Renal cortex interstitium (tissue), 15 donors: Measurements from ENCODE around the gene NSMCE3. TPM values are rescaled to one million over a fixed set of nuclear protein-coding genes. Genes with fewer than 3 reads are reported as not detected.
A peak's percentile ranks its signal among the peaks of the same experiment; 100 is the strongest.

Source experiments
- DNase-seq, 11 donors: peaks; one replicate each; pipeline ENCODE4 v3.0.0-alpha.2; 2013; ENCODE audit warnings: low read depth in 9 of 11, low spot score in 4 of 11; ENCODE audit errors: extremely low read depth in 1 of 11
- long read RNA-seq, 16 experiments: transcript quantifications; one replicate each; lab custom pipeline, GENCODE V29; 2026
- polyA plus RNA-seq, 3 donors: library from polyadenylated mRNA; unstranded; fragments of 120-200 nt; gene quantifications; one replicate each; pipeline ENCODE4 v1.2.1, GENCODE V29; 2013; ENCODE audit not compliant: insufficient read length in 3 of 3

The NSMCE3 gene
- 1 to 10 TPM; 8.3 to 9.5 (median 9.4) TPM for polyA plus RNA-seq
- long read RNA-seq, donor 1, full-length matches to known transcripts: 15 of 15 reads
- long read RNA-seq, donor 1, partial matches to known transcripts: 0 of 15 reads
- long read RNA-seq, donor 1, other reads (novel, unspliced or antisense): 0 of 15 reads
- long read RNA-seq, donor 2, full-length matches to known transcripts: 16 of 16 reads
- long read RNA-seq, donor 2, partial matches to known transcripts: 0 of 16 reads
- long read RNA-seq, donor 2, other reads (novel, unspliced or antisense): 0 of 16 reads
- long read RNA-seq, donor 3, full-length matches to known transcripts: 28 of 28 reads
- long read RNA-seq, donor 3, partial matches to known transcripts: 0 of 28 reads
- long read RNA-seq, donor 3, other reads (novel, unspliced or antisense): 0 of 28 reads
- long read RNA-seq, donor 4, full-length matches to known transcripts: 14 of 14 reads
- long read RNA-seq, donor 4, partial matches to known transcripts: 0 of 14 reads
- long read RNA-seq, donor 4, other reads (novel, unspliced or antisense): 0 of 14 reads
- long read RNA-seq, donor 5: 0 reads
- long read RNA-seq, donor 6, full-length matches to known transcripts: 26 of 26 reads
- long read RNA-seq, donor 6, partial matches to known transcripts: 0 of 26 reads
- long read RNA-seq, donor 6, other reads (novel, unspliced or antisense): 0 of 26 reads
- long read RNA-seq, donor 7, full-length matches to known transcripts: 24 of 24 reads
- long read RNA-seq, donor 7, partial matches to known transcripts: 0 of 24 reads
- long read RNA-seq, donor 7, other reads (novel, unspliced or antisense): 0 of 24 reads
- long read RNA-seq, donor 8: 0 reads
- long read RNA-seq, donor 9, full-length matches to known transcripts: 24 of 24 reads
- long read RNA-seq, donor 9, partial matches to known transcripts: 0 of 24 reads
- long read RNA-seq, donor 9, other reads (novel, unspliced or antisense): 0 of 24 reads
- long read RNA-seq, donor 10, full-length matches to known transcripts: 29 of 29 reads
- long read RNA-seq, donor 10, partial matches to known transcripts: 0 of 29 reads
- long read RNA-seq, donor 10, other reads (novel, unspliced or antisense): 0 of 29 reads
- long read RNA-seq, donor 11, full-length matches to known transcripts: 11 of 11 reads
- long read RNA-seq, donor 11, partial matches to known transcripts: 0 of 11 reads
- long read RNA-seq, donor 11, other reads (novel, unspliced or antisense): 0 of 11 reads
- long read RNA-seq, donor 12, full-length matches to known transcripts: 11 of 11 reads
- long read RNA-seq, donor 12, partial matches to known transcripts: 0 of 11 reads
- long read RNA-seq, donor 12, other reads (novel, unspliced or antisense): 0 of 11 reads
- long read RNA-seq, donor 13: 0 reads
- long read RNA-seq, donor 14, full-length matches to known transcripts: 24 of 24 reads
- long read RNA-seq, donor 14, partial matches to known transcripts: 0 of 24 reads
- long read RNA-seq, donor 14, other reads (novel, unspliced or antisense): 0 of 24 reads
- long read RNA-seq, donor 15, full-length matches to known transcripts: 13 of 13 reads
- long read RNA-seq, donor 15, partial matches to known transcripts: 0 of 13 reads
- long read RNA-seq, donor 15, other reads (novel, unspliced or antisense): 0 of 13 reads
- long read RNA-seq, donor 16, full-length matches to known transcripts: 43 of 43 reads
- long read RNA-seq, donor 16, partial matches to known transcripts: 0 of 43 reads
- long read RNA-seq, donor 16, other reads (novel, unspliced or antisense): 0 of 43 reads

GRCh38 chr15:29269485-29270168 lies at the start of gene NSMCE3:
Gene NSMCE3 (minus strand): TSS chr15:29269822. CDS start chr15:29269705, 117 bp downstream.
- DNase-seq: peak; percentile 73 to 87 (median 84)

GRCh38 chr15:29316422-29316821 lies 46.8 kb upstream of the NSMCE3 start:
- DNase-seq: no peak

- DNase-seq: no peak
These were observed 42.8 kb upstream of the NSMCE3 start for GRCh38 chr15:29312387-29312786.

- no peak for DNase-seq
These were observed 42.1 kb upstream of the NSMCE3 start for GRCh38 chr15:29311696-29312095.

- DNase-seq: no peak
These were observed 39.5 kb upstream of the NSMCE3 start for GRCh38 chr15:29309139-29309538.

- no peak for DNase-seq
These were observed 38.7 kb upstream of the NSMCE3 start for GRCh38 chr15:29308299-29308698.

- no peak for DNase-seq
These were observed 35.9 kb upstream of the NSMCE3 start for GRCh38 chr15:29305556-29305955.

GRCh38 chr15:29302871-29303270 lies 33.2 kb upstream of the NSMCE3 start:
- no peak for DNase-seq

GRCh38 chr15:29299784-29300183 lies 30.2 kb upstream of the NSMCE3 start:
- DNase-seq: no peak

GRCh38 chr15:29299331-29299730 lies 29.7 kb upstream of the NSMCE3 start:
- DNase-seq: no peak

GRCh38 chr15:29294732-29295325 lies 25.2 kb upstream of the NSMCE3 start:
- no peak for DNase-seq

- no peak for DNase-seq
These were observed 21.6 kb upstream of the NSMCE3 start for GRCh38 chr15:29291067-29291845.

- no peak for DNase-seq
These were observed 19.6 kb upstream of the NSMCE3 start for GRCh38 chr15:29289173-29289572.

- DNase-seq: no peak
These were observed 15.8 kb upstream of the NSMCE3 start for GRCh38 chr15:29285386-29285785.

- no peak for DNase-seq
These were observed 13.8 kb upstream of the NSMCE3 start for GRCh38 chr15:29283381-29283780.

GRCh38 chr15:29280514-29280913 lies 10.9 kb upstream of the NSMCE3 start:
- DNase-seq: no peak
